ENCODE data around the gene GAK.

DNA sequence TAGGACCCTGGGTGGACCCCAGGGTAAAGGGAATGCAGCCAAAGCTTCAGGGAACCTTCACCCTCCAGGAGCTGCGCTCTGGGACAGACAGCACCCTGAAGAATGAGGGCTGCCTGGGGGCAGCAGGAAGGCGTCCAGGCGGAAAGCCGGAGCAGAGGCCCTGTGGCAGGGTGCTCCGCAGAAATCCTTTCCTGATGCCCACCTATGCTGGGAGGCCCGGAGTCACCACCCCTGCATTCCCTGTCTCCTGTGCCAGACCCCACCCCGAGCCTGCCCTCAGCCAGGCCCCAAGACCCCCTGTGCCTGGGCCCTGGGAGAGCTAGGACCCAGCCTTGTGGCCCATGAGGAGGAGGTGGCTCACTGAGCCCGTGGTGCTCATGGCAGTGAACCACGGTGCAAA lies 42.6 kb upstream of the GAK start:
- TF ChIP-seq, protein P1, sequence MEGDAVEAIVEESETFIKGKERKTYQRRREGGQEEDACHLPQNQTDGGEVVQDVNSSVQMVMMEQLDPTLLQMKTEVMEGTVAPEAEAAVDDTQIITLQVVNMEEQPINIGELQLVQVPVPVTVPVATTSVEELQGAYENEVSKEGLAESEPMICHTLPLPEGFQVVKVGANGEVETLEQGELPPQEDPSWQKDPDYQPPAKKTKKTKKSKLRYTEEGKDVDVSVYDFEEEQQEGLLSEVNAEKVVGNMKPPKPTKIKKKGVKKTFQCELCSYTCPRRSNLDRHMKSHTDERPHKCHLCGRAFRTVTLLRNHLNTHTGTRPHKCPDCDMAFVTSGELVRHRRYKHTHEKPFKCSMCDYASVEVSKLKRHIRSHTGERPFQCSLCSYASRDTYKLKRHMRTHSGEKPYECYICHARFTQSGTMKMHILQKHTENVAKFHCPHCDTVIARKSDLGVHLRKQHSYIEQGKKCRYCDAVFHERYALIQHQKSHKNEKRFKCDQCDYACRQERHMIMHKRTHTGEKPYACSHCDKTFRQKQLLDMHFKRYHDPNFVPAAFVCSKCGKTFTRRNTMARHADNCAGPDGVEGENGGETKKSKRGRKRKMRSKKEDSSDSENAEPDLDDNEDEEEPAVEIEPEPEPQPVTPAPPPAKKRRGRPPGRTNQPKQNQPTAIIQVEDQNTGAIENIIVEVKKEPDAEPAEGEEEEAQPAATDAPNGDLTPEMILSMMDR (IDR thresholded peaks at IDR 0.05; ENCODE audit: poor library complexity), result no peak
- TF ChIP-seq EZH2phosphoT487 (IDR thresholded peaks at IDR 0.05; ENCODE audit: low read depth, severe bottlenecking, unreplicated experiment) (no peak), EZH2 (IDR thresholded peaks at IDR 0.05; ENCODE audit: borderline replicate concordance) (no peak)

All from hepatocyte (in vitro differentiated cells).